Measurements from ENCODE around the gene MLPH.

DNA sequence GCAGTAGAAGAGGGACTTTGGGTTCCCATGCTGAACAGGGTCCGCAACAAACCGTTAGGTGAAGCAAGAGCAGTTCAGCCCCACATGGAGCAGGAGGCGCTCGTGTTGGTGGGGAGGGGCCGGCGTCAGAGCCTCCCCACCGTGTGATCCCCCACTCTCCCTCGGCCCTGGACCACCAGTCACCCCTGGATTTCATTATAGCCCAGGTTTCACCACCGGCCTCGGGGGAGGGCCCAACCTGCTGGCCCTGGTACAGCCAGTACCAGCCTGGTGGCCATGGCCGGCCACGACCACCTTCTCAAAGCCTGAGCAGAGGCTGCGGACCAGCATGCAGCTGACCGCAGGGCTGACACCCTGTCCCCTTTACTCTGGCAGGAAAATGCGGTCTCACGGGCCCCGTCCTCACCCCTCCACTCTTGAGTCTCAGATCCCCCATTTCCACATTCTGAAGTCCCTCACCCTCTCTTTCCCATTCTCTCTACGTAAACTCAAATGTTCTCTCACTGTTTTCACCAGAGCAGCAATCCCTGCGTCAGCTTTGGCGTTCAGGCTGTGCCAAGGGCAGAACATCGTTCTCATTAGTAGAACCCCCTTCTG is 8.6 kb downstream of the MLPH start:
- TF ChIP-seq, protein P1, sequence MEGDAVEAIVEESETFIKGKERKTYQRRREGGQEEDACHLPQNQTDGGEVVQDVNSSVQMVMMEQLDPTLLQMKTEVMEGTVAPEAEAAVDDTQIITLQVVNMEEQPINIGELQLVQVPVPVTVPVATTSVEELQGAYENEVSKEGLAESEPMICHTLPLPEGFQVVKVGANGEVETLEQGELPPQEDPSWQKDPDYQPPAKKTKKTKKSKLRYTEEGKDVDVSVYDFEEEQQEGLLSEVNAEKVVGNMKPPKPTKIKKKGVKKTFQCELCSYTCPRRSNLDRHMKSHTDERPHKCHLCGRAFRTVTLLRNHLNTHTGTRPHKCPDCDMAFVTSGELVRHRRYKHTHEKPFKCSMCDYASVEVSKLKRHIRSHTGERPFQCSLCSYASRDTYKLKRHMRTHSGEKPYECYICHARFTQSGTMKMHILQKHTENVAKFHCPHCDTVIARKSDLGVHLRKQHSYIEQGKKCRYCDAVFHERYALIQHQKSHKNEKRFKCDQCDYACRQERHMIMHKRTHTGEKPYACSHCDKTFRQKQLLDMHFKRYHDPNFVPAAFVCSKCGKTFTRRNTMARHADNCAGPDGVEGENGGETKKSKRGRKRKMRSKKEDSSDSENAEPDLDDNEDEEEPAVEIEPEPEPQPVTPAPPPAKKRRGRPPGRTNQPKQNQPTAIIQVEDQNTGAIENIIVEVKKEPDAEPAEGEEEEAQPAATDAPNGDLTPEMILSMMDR (IDR thresholded peaks at IDR 0.05): no peak
- TF ChIP-seq POLR2A (IDR thresholded peaks at IDR 0.05): no peak

All from lower leg skin (tissue), 3 donors.